ENCODE measurements around the gene RNF17.

DNA sequence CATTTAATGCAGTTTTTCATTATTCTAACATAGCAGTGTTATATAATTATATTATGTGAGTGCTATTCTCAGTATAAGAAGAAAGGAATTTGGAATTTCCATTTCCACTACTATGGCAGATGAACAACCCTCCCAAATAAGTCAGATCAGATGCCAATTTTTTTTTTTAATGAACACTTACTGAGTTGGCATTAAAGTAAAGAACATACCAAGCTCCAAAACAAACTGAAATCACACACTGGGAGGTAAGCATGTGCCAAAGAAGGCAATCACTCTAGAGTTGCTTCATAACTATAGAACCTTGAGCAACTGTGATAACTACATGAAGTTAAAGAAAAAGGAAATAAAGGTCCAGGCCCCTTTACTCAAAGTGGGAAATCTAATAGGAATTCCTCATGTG lies 90.3 kb downstream of the RNF17 start:
- TF ChIP-seq, protein P1, sequence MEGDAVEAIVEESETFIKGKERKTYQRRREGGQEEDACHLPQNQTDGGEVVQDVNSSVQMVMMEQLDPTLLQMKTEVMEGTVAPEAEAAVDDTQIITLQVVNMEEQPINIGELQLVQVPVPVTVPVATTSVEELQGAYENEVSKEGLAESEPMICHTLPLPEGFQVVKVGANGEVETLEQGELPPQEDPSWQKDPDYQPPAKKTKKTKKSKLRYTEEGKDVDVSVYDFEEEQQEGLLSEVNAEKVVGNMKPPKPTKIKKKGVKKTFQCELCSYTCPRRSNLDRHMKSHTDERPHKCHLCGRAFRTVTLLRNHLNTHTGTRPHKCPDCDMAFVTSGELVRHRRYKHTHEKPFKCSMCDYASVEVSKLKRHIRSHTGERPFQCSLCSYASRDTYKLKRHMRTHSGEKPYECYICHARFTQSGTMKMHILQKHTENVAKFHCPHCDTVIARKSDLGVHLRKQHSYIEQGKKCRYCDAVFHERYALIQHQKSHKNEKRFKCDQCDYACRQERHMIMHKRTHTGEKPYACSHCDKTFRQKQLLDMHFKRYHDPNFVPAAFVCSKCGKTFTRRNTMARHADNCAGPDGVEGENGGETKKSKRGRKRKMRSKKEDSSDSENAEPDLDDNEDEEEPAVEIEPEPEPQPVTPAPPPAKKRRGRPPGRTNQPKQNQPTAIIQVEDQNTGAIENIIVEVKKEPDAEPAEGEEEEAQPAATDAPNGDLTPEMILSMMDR (IDR thresholded peaks at IDR 0.05): no peak
- no peak for TF ChIP-seq ZFX (IDR thresholded peaks at IDR 0.05; ENCODE audit: borderline replicate concordance)
